ENCODE results near the gene PUS10.
"Not testable (repeated sequence)": the region's sequence is repeated elsewhere in the genome, so short reads cannot be mapped to it uniquely, and the experiment has no call there.

The PUS10 gene

GRCh38 chr2:60926741-60927552, 91.1 kb downstream of the PUS10 start:
- peak; percentile 89 for DNase-seq

GRCh38 chr2:60925994-60926740, 91.9 kb downstream of the PUS10 start:
- peak; percentile 40 for DNase-seq

GRCh38 chr2:60907329-60907728, 110.7 kb downstream of the PUS10 start:
- DNase-seq: no peak

DNA sequence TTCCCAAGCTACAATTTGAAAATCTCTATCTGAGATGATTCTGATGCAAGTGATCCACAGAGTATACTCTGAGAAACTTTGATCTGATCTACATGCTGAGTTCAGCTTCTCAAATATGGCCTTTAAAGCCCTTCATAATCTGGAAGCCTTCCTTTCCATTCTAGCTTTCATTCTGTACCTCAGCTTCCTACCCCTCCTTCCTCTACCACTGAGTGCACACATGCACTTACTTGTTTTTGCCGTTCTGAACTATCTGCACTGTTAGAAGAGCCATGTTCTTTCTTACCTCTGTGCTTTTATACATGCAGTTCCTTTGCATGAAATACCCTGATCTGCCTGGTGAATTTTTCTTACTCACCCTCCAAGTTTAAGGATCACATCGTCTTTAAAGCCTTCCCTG, 111.7 kb downstream of the PUS10 start:
- no peak for DNase-seq

- peak; percentile 56 for DNase-seq
Observed at GRCh38 chr2:60905867-60906266, 112.2 kb downstream of the PUS10 start.

DNA sequence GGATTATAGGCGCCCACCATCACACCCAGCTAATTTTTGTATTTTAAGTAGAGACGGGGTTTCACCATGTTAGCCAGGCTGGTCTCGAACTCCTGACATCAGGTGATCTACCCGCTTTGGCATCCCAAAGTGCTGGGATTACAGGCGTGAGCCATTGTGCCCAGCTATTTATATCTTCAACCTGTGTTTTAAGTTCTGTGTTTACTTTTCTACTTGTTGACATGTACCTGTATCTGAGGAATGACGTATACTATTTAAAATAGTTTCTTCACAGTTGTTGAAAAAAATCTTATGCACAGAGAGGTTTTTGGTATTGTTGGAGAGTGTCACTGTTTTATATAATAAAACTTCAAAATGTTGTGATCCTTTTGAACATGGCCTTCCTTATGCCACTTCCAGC, 116.8 kb downstream of the PUS10 start:
- not testable (repeated sequence) for DNase-seq

- DNase-seq: no peak
Observed at GRCh38 chr2:60899892-60900249, 118.2 kb downstream of the PUS10 start.

DNA sequence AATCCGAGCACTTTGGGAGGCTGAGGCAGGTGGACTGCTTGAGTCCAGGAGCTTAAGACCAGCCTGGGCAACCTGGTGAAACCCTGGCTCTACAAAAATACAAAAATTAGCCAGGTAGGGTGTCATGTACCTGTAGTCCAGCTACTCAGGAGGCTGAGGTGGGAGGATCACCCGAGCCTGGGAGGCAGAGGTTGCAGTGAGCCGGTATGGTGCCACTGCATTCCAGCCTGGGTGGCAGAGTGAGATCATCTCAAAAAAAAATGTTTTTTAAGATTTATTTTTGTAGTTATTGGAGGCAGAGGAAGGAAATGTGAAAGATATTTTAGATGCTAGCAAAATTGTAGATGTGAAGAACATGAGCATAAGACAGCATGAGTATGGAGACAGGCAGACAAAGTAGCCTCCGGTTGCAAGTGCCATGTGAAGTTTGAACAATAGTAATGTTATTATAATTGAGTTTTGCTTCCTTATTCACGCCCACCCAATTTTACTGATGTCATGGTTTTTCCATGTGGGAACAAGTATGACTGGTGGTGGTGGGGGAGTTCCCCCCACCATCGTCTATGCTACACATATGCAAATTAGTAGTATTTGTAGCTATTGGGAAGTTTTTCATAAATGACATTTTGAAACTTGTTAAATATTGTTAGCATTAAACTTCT, 118.7 kb downstream of the PUS10 start:
- DNase-seq: peak; percentile 93

DNA sequence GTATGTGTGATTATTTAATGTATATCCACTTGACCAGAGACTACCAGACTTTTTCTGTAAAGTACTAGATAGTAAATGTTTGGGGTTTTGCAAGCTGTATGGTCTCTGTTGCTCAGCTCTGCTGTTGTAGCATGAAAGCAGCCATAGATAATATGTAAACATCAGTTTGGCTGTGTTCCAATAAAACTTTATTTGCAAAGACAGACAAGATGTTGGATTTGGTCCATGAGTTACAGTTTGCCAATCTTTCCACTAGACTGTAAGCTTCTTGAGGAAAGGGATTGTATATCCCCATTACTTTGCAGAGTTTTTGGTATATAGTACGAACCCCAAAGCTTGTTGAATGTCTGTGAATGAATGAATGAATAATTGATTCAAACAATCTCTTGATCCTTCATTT, 119.5 kb downstream of the PUS10 start:
- DNase-seq: no peak
